Right atrium auricular region (tissue), 2 donors: Measurements from ENCODE around the gene CNIH2. TPM values are rescaled to one million over a fixed set of nuclear protein-coding genes. Genes with fewer than 3 reads are reported as not detected.

Source experiments
- DNase-seq: peaks from one replicate; pipeline ENCODE4 v3.0.0-alpha.2; 2019; ENCODE audit warnings: low spot score
- H3K27ac ChIP-seq, 2 donors: fragments of 200-600 bp; sonication (generic); 1 replicate in 1 of 2; 2 replicates in 1 of 2; pipeline ENCODE4 v1.5.1; 2016 to 2019
- H3K27me3 ChIP-seq, 2 donors: fragments of 200-600 bp; sonication (generic); one replicate each; pipeline versions ENCODE4 v1.5.1 to v1.6.0; 2017 to 2019
- H3K36me3 ChIP-seq: fragments of 200-600 bp; sonication (generic); one replicate; pipeline ENCODE4 v1.5.1; 2016
- H3K4me1 ChIP-seq, 2 donors: fragments of 200-600 bp; sonication (generic); one replicate each; pipeline versions ENCODE4 v1.5.1 to v1.6.0; 2017 to 2019
- H3K4me3 ChIP-seq, 2 donors: fragments of 200-600 bp; sonication (generic); 1 replicate in 1 of 2; 2 replicates in 1 of 2; pipeline ENCODE4 v1.5.1; 2017 to 2019; ENCODE audit warnings: mild to moderate bottlenecking in 1 of 2, moderate library complexity in 1 of 2
- H3K9me3 ChIP-seq, 2 donors: fragments of 200-600 bp; sonication (generic); one replicate each; pipeline ENCODE4 v1.5.1; 2019
- total RNA-seq, 2 donors: library from RNA; depleted of rRNA; stranded (reverse); fragments of >200 nt; gene quantifications; one replicate each; pipeline ENCODE4 v1.1.0, GENCODE V29; 2016
- TF ChIP-seq, protein P1 (sequence below), 2 donors: fragments of 200-600 bp; sonication (generic); IDR thresholded peaks; one replicate each; pipeline ENCODE4 v1.5.1; 2019; ENCODE audit warnings: antibody characterized with exemption in 2 of 2

The CNIH2 gene
- total RNA-seq, 2 donors from 2014 or later: not detected

DNA sequence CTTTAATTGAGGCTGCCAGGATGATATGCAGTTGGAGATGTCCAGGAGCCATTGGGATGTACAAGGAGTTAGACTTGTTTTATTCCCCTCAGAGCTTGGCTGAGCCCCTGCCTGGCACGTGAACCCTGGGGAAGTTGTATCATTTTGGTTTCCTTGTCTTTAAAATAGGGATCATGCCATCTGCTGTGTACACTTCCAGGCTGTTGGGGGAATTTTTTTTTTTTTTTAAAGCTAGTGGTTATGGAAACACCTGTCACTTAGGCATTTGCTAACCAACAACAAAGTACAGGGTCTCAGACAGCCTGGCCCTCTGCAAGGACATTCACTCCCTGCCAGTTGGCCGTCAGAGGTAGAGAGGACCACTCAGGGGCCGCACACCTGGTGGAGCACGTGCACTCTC lies 18.0 kb upstream of the CNIH2 start:
- Histone ChIP-seq H3K36me3 (peaks cover 25% of the 10 kb centered on the region), H3K4me1 (peaks cover 0 to 26% of the 10 kb centered on the region in 2 donors)
- no peak for DNase-seq

DNA sequence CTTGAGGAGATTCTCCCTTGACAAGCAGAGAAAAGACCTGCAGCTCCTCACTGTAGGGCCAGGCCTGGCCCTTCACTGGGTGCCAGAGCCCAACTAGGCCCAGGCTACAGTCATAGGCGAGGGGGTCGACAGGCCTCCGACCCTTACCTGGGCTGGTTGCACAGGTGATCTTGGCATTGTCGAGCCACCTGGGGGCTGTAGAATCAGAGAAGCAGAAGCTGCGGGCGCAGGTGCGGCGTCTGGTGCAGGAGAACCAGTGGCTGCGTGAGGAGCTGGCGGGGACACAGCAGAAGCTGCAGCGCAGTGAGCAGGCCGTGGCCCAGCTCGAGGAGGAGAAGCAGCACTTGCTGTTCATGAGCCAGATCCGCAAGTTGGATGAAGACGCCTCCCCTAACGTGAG lies 16.4 kb upstream of the CNIH2 start:
- H3K9me3 ChIP-seq: no peaks in the 10 kb centered on the region
- peaks cover 25% of the 10 kb centered on the region for H3K36me3 ChIP-seq
- TF ChIP-seq, protein P1, sequence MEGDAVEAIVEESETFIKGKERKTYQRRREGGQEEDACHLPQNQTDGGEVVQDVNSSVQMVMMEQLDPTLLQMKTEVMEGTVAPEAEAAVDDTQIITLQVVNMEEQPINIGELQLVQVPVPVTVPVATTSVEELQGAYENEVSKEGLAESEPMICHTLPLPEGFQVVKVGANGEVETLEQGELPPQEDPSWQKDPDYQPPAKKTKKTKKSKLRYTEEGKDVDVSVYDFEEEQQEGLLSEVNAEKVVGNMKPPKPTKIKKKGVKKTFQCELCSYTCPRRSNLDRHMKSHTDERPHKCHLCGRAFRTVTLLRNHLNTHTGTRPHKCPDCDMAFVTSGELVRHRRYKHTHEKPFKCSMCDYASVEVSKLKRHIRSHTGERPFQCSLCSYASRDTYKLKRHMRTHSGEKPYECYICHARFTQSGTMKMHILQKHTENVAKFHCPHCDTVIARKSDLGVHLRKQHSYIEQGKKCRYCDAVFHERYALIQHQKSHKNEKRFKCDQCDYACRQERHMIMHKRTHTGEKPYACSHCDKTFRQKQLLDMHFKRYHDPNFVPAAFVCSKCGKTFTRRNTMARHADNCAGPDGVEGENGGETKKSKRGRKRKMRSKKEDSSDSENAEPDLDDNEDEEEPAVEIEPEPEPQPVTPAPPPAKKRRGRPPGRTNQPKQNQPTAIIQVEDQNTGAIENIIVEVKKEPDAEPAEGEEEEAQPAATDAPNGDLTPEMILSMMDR (IDR thresholded peaks at IDR 0.05): no peak
- DNase-seq: no peak
- no peak overlapping the region for H3K4me3 ChIP-seq
- no peak overlapping the region for H3K27ac ChIP-seq
- no peaks in the 10 kb centered on the region for H3K27me3 ChIP-seq
- H3K4me1 ChIP-seq: peaks cover 0 to 22% of the 10 kb centered on the region in 2 donors

More for the DNA sequence above, 18.0 kb upstream of the CNIH2 start:
- Histone ChIP-seq H3K27ac (no peak overlapping the region), H3K27me3 (no peaks in the 10 kb centered on the region), H3K4me3 (no peak overlapping the region), H3K9me3 (no peaks in the 10 kb centered on the region)
- TF ChIP-seq, protein P1 (IDR thresholded peaks at IDR 0.05): no peak

DNA sequence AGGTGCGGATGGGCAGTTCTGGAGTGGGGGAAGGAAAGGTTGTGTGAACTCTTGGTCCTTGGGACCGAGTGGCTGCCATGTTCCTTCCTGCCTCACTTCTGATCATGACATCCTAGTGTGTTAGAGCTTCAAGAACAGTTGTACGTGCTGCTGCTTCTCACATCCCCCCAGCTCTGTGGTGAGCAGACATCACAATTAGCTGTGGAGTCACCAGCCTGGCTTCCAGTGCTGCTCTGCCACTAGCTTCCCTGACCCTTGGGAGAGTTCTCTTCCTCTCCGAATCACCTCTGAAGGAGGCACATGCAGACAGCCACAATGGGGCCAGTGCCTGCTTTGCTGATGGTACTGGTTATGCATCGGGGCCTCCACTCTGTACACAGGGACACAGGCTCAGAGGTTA lies 15.8 kb upstream of the CNIH2 start:
- TF ChIP-seq, protein P1 (IDR thresholded peaks at IDR 0.05): no peak
- Histone ChIP-seq H3K27me3 (no peaks in the 10 kb centered on the region), H3K4me1 (peaks cover 0 to 22% of the 10 kb centered on the region in 2 donors), H3K4me3 (no peak overlapping the region), H3K27ac (no peak overlapping the region), H3K36me3 (peaks cover 25% of the 10 kb centered on the region), H3K9me3 (no peaks in the 10 kb centered on the region)
- DNase-seq: no peak

DNA sequence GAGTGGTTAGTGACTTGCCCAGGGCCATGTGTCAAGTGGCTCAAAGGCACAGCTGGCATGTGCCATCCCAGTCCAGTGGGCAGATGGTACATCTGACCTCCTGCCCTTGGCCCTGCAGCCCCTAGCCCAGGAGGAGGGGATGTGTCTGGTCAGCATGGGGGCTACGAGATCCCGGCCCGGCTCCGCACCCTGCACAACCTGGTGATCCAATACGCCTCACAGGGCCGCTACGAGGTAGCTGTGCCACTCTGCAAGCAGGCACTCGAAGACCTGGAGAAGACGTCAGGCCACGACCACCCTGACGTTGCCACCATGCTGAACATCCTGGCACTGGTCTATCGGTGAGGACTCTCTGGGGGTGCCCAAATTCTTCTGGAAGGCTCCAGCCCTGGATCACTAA lies 15.3 kb upstream of the CNIH2 start:
- no peaks in the 10 kb centered on the region for H3K9me3 ChIP-seq
- H3K27me3 ChIP-seq: no peaks in the 10 kb centered on the region
- peaks cover 0 to 20% of the 10 kb centered on the region in 2 donors for H3K4me1 ChIP-seq
- DNase-seq: no peak
- no peak overlapping the region for H3K27ac ChIP-seq
- no peak overlapping the region for H3K4me3 ChIP-seq
- TF ChIP-seq, protein P1 (IDR thresholded peaks at IDR 0.05): no peak
- H3K36me3 ChIP-seq: peaks cover 25% of the 10 kb centered on the region

DNA sequence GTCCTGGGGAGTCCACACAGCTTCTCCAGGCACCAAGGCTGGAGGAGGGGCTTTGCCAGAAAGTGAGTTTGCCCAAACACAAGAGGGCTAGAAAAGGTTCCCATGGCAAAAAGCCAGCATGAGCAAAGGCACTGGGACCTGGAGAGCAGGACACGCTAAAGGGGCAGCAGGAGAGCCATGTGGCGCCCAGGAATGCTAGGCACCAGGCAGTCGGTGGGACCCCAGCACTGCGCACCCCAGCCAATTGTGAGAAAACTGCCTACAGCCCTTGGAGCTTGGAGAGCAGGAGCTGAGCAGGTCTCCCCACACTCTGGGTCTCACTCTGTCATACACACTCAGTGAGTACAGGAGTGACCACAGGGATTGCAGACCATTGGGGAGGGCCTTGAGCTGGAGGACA lies 14.7 kb upstream of the CNIH2 start:
- DNase-seq: no peak
- no peaks in the 10 kb centered on the region for H3K27me3 ChIP-seq
- TF ChIP-seq, protein P1 (IDR thresholded peaks at IDR 0.05): no peak
- no peak overlapping the region for H3K27ac ChIP-seq
- H3K36me3 ChIP-seq: peaks cover 25% of the 10 kb centered on the region
- no peak overlapping the region for H3K4me3 ChIP-seq
- peaks cover 0 to 20% of the 10 kb centered on the region in 2 donors for H3K4me1 ChIP-seq
- H3K9me3 ChIP-seq: no peaks in the 10 kb centered on the region

DNA sequence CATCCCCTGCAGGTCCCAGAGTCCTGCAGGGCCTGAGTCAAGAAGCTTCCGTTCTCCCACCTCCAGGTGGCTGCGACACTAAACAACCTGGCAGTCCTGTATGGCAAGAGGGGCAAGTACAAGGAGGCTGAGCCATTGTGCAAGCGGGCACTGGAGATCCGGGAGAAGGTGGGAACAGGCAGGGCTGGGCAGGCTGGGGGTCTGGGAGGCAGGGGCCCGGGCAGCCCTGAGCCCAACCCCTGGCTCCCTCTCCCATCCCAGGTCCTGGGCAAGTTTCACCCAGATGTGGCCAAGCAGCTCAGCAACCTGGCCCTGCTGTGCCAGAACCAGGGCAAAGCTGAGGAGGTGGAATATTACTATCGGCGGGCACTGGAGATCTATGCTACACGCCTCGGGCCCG lies 14.2 kb upstream of the CNIH2 start:
- no peaks in the 10 kb centered on the region for H3K27me3 ChIP-seq
- no peak for DNase-seq
- peaks cover 0 to 15% of the 10 kb centered on the region in 2 donors for H3K4me1 ChIP-seq
- TF ChIP-seq, protein P1 (IDR thresholded peaks at IDR 0.05): no peak
- H3K36me3 ChIP-seq: peaks cover 25% of the 10 kb centered on the region
- H3K27ac ChIP-seq: no peak overlapping the region
- no peak overlapping the region for H3K4me3 ChIP-seq
- H3K9me3 ChIP-seq: no peaks in the 10 kb centered on the region
